Measurements from ENCODE around the gene RASD2.

DNA sequence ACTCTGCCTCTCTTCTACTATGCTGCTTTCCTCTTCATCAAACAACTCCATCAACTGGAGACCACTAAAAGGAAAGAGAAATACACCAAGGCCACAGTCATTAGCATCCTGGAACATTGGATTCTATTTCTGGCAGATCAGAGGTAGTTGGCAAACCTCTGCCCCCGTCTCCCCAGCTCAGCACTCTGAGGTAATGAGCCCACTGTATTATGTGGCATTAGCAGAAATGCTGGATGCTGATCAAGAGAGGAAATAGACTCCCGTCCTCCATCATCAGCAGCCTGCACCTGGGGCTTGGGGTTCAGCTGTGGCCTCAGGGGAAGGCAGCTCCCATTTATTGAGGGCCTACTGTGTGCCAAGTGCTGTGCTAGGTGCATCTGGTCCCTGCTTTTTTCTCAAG lies 9.0 kb upstream of the RASD2 start:
- TF ChIP-seq EZH2 (IDR thresholded peaks at IDR 0.05) (no peak), POLR2AphosphoS5 (IDR thresholded peaks at IDR 0.05; ENCODE audit: borderline replicate concordance, low read depth, low read length) (no peak), FOXP2 (optimal IDR thresholded peaks at IDR 0.05; ENCODE audit: control extremely low read depth, extremely low read length, insufficient read depth) (no peak)

Measured in SK-N-MC (cell line).